Left forelimb (tissue), 1 donor: ENCODE measurements around the gene UST.

Experiments
- DNase-seq: peaks from one replicate; pipeline ENCODE4 v3.0.0-alpha.2; 2018; ENCODE audit warnings: low spot score

UST gene

GRCh38 chr6:149061930-149062329 is 315.1 kb downstream of the UST start:
- DNase-seq, result no peak

GRCh38 chr6:149062653-149063348 is 316.0 kb downstream of the UST start:
- no peak for DNase-seq

DNA sequence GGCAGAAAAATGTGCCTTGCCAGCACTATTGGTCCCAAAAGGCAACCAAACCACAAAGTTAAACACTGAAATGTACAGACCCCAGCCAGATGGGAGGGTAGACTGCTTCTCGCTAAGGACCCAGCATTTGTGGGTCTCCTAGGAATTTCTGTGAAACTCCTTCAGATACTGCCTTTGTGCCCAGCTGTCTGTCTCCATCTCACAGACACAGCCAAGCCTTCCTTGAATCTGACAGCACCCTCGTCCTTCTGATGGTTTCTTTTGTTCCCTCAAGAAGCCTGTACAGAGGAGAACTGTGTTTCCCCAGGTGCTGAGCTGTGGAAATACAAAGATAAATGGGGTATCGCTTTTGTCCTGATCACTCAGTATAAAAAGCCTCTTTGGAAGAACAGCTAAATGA is 316.6 kb downstream of the UST start:
- DNase-seq, result no peak

DNA sequence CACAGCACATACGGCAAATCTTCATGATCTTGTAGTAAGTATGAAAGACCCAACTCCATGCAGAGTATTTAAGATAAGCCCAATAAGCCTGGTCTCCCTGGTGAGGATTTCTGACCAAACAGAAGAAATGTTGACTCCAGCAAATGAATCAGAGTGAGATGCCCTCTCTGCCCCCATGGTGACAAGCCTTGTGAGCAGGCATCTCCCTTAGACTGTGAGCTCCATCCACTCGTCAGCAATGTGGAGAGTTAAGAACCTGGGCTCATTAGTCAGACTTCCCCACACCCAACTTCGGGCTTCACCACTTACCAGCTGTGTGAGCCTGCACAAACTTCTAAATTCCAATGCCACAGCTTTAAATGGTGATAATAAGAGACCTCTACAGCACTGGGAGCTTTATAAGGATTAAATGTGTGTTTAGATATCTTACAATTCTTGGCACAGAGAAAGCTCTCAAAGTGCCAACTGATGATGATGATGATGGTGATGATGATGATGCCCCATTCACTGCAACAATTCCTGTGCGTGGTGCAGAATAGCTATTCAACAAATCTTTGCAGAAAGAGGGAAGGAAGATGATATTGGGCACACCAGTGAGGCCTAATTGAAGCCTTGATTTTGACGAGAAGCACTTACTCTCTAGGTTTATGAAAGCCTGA is 317.3 kb downstream of the UST start:
- no peak for DNase-seq

DNA sequence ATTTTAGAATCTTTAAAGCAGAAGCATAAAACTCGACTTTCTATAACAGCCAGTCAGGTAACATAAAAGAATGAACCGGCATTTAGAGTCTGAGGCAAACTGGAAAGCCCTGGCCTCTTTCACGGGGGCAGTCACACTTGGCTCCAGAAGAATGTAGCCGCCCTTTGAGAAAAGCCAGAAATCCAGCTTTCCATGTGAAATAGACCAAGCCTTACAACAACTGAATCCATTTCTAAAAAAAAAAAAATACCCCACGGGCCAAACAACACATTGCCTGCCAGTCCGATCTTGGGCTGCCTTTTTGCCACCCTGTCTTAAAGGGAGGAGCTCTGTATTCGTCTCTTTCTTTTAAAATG is 317.8 kb downstream of the UST start:
- DNase-seq, result no peak

DNA sequence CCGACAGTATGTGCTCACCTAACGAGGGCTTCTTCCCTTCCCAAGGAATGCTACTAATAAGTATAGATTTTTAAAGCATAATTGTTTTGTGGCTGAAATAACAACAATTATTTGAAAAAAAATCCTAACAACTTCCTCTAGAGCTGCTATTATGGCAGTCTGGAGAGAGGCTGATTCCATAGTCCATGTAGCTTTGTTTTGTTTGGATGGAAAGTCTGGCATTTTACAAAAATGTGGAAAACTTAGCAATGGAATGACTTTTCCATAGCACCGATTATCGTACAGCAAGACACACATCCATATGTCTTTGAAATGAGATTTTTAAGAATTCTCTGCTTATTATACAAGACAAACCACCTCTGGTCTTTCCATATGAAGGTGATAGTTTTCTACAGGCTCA is 318.3 kb downstream of the UST start:
- no peak for DNase-seq

DNA sequence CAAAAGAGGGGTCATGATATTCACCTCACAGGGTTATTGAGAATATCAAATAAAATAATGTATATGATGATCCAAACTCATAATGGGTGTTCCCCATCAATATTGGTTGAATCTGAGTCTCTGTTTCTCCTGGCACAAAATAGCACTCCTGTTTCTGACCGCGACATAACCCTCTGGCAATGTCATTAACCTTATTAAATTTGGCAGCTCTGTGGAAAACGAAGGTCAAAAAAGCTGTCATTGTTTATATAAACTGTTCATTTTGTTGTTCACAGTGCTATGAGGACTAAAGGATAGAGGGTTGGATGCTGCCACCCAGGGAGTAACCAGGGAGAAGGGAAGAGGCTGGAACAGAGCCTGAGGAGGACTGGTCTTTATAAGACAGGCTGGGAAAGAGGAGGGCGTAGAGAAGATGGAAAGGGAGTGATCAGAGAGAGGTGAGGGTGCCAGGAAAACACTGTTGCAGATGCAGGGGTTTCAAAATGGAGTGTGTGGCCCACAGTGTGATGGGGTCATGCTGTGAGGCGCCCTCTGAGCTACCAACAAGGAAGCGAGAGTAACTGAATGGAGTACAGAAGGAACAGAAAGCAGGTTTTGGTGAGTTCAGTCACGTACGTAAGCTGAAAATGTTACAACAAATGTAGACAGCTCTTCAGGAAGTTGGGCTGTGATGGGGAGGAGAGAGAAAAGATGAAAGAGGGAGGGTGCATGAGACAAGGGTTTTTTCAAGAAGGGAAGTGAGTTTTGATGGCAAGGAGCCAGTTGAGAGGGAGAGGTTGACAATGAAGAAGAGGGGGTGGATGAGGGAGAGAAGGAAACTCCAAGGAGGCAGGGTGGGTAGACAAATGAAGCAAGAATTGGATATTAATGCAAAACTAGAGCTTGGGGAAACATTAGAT is 319.1 kb downstream of the UST start:
- DNase-seq, result no peak

DNA sequence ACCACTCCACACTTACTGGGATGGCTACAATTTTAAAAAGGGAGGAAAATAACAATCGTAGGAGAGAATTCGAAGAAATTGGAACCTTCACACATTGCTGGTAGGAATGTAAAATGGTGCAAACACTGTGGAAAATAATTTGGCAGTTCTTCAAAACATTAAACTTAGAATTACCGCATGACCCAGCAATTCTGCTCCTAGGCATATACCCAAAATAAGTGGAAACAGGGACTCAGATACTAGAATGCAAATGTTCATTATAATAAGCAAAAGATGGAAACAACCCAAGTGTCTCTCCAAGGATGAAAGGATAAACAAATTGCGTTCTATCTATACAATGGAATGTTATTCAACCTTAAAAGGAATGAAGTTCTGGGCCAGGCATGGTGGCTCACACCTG is 325.2 kb downstream of the UST start:
- DNase-seq, result no peak

DNA sequence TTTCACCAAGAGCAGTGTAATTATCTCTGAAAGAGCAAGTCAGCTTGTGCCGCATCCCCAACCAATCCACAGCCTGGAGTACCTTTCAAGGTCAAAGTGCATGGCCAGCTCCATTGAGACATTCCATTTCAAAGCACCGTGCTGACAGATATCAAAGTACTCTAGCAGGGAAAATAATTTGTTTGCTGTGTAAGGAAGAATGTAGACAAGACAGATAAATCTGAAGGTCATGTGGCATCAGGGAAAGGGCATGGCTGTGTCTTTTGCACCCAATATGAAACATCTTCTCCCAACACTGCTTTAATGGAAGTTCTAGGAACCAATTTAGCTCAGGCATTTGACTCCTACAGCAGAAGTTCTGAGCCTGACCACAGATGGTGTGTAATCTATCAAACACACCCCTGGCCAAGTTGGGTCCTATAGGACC is 328.0 kb downstream of the UST start:
- no peak for DNase-seq

GRCh38 chr6:149075616-149076354 is 329.0 kb downstream of the UST start:
- no peak for DNase-seq

GRCh38 chr6:149076355-149076734 is 329.5 kb downstream of the UST start:
- no peak for DNase-seq

DNA sequence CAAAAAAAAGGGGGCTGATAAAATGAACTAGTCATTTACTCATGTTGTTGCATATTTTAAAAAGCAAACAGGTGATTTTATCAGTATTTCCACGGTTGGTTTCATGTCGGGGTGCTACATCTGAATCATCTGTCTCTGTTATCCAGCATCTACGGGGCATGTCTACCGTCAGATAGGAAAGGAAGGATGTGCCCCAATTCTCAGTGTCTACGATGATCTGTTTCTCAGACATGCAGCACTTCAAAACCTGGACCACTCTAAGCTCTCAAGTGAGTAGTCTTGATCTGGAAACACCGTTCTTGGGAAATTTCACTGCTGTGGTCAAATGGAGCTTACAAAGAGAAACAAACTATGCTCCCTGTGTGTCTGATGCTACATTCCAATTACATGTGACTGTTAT is 330.4 kb downstream of the UST start:
- no peak for DNase-seq

- no peak for DNase-seq
Measured at GRCh38 chr6:149078211-149078782, 331.5 kb downstream of the UST start.

DNA sequence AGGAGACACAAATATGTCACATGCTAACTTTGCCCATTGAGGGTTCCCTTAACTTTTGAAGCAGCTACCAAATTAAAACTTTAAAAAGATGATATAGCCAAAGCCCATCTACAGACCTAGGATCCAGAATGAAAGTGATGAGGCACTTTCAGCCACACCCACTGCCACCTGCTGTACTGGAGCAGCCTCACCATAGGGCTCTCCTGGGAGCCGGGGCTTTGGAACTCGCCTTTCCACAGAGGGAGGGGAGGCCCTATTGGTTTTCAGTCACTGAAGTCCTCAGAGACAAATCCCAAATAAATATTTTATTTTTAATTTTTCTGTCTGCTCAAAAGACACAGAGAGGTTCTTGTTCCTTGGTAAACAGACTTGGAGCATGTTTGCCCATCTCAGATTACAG is 332.6 kb downstream of the UST start:
- DNase-seq, result no peak

DNA sequence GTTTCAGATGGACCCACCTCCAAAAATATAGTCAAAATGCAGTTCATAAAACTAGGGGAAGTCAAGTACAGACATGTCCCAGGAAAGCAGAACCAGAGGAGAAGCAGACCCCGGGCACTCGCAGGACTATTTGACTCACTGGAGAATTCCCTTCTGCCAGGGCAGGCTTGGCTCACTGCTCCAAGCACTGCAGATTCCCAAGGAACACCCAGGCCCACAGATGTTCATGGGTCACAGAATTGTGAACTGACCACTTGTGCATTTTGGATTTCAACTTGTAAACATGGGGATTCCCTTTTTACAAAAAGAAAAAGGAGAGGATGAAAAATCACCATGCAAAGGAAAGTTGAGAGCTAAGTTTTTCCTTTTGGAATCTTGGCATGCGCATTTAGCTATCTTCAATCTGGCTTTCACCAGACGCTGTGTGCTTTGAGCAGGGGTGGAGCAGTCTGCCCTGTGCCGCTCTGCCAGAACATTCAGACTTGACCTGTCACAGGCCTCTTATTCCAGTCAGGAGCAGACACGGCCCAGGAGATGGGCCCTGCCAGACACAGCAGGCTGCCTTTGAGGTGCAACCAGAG is 333.2 kb downstream of the UST start:
- DNase-seq, result no peak

- DNase-seq, result no peak
Measured at GRCh38 chr6:149080511-149080910, 333.7 kb downstream of the UST start.

DNA sequence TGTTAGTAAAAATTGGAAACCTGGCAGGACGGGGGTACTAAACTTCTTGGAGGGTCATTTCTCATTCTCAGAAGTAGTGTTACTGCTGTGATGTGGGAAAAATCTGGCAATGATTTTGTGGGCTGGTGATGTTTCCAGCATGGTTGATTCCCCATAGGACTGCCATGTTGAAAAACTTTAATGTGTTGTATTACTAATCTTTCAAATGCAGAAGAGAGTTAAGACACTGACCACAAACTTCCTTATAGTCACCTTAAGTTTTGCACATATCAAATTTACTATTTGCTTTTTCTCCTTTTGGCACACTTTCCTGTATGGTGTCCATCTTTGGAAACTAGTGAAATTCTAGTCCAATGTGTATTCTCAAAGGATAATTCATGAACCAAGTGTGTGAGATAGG is 334.5 kb downstream of the UST start:
- no peak for DNase-seq

DNA sequence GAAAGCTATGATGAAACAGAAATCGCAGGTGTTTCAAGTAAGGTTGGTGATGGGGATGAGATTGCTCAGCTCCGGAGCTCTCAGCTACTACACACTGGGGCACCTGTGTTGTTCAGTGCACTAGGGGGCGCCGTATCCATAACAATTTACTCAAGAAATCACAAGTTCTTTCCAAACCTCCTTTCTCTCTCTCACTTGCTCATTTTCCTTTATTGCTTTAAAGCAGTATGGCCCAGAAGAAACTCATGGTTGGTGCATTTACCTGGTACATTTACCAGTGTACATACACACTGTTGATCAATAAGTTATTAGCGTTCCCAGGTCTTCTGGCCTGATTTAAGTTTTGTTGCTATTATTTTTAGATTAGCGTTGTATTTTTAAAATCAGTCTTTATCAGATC is 335.5 kb downstream of the UST start:
- no peak for DNase-seq

- no peak for DNase-seq
Measured at GRCh38 chr6:149084026-149084425, 337.2 kb downstream of the UST start.

GRCh38 chr6:149084808-149085556 is 338.2 kb downstream of the UST start:
- no peak for DNase-seq

GRCh38 chr6:149085557-149085938 is 338.7 kb downstream of the UST start:
- DNase-seq, result no peak
